HG03064 (cell line): ENCODE results near the gene IPPK.

Experiments used
- ATAC-seq: cut with Tn5 transposase; IDR thresholded peaks from one replicate; pipeline ENCODE4 v1.9.1; 2021; ENCODE audit warnings: low read depth; ENCODE audit not compliant: unreplicated experiment

The IPPK gene

GRCh38 chr9:92704528-92704927 lies 34.6 kb upstream of the IPPK start:
- ATAC-seq: no peak

DNA sequence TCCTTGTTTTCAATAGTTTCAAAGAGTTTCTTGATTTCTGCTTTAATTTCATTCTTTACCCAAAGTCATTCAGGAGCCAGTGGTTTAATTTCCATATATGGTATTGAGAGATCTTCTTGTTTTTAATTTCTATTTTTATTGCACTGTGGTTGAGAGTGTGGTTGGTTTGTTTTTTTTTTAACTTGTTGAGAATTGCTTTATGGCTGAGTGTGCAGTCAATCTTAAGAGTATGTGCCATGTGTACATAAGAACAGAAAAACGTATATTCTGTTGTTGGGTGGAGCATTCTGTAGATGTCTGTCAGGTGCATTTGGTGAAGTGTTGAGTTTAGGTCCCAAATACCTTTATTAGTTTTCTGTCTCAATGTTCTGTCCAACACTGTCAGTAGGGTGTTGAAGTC lies 26.7 kb upstream of the IPPK start:
- ATAC-seq: no peak

DNA sequence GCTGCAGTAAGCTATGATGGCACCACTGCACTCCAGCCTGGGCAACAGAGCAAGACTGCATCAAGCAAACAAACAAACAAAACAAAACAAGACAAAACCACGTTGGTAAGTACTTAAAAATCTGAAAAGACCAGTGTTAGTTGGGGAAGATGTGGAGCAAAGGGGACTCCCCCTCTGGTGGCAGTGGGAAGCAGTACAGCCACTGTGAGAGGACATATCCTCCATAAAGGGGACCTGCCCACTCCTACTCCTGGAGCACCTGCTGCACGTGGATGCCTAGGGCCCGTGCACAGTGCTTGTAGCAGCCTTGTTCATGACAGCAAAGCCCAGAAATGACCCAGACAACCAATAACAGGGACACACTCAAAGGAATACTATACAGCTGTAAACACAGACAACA lies 17.0 kb upstream of the IPPK start:
- ATAC-seq: no peak

GRCh38 chr9:92685022-92685421 lies 15.1 kb upstream of the IPPK start:
- no peak for ATAC-seq

DNA sequence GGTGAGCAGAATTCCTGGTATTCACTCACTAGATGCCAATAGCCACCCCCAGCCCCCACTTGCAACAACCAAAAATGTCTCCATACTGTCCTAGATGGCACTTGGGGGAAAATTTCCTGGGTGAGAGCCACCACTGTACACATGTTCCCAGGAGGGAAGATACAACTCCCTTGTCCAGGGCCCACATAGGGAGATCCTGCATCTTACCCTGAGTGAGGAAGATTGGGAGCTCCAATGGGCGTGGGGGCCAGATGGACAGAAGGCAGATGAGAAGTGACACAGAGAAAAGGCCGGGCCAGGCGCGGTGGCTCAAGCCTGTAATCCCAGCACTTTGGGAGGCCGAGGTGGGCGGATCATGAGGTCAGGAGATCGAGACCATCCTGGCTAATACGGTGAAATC lies 12.3 kb upstream of the IPPK start:
- no peak for ATAC-seq

- ATAC-seq: no peak
These were observed 10.5 kb upstream of the IPPK start for GRCh38 chr9:92680166-92681119.

DNA sequence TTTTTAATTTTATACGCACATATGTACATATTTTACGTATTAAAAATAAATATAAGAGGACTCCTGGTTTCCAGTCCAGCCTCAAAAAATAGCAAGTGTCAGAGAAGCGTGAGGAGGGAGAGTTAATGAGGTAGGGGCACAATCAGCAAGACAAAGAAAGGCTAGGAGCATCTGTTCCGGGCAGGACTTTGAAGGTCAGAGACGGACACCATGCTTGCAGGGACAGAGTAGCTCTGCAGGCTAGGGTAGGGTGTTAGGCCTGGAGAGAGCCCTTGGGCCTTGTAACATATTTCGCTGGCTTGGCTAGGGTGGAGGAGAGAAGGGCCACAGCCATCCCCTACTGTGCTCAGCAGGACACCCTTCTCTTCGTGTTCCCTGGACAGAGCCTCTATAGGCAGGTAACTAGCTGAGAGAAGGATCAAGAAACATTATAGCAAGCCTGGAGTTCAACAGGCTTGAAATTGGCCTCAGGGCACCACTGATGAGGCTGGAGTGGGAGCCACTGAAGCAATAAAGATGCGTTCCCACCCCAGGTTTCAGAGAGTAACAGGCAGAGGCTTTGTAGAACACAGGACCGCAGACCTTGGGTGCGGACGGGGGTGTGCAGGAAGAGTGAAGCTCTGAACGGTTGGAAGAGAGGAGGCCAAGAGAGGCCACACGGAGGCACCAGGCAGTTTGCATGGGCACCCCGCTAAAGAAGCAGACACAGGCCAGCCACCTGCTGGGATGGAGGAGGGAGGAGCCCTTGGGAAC lies 9.7 kb upstream of the IPPK start:
- ATAC-seq: no peak

DNA sequence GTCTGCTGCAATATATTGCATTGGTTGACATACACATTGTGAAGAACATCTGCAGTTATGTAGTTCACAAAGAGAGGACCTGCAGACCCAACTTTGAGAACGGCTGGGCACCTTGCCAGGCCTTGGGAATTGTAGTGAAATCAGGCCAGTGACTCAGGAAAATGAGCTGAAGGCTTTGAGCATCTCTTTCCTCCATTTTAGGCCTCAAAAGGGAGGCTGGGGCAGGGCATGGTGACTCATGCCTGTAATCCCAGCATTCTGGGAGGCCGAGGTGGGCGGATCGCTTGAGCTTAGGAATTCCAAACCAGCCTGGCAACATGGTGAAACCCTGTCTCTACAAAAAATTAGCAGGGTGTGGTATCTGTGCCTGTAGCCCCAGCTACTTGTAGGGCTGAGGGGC lies 1.4 kb upstream of the IPPK start:
- no peak for ATAC-seq

DNA sequence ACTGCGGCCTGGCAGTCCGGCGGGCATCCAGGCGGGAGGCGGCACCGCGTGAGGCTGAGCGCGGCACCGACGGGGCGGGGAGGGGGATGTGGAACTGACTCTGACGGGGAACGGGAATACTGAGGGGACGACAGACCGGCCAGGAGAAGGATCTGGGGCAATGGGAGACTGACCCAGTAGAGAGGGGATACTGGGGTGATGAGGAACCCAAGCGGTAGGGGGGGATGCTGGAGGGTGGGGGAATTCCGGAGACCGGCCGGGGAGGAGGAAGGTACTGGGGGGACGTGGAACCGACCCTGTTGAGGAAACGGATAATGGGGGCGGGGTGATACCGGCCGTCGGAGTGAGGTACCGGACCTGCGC lies 423 bp downstream of the IPPK start:
- ATAC-seq: no peak

GRCh38 chr9:92668746-92669526 lies 995 bp downstream of the IPPK start:
- no peak for ATAC-seq

DNA sequence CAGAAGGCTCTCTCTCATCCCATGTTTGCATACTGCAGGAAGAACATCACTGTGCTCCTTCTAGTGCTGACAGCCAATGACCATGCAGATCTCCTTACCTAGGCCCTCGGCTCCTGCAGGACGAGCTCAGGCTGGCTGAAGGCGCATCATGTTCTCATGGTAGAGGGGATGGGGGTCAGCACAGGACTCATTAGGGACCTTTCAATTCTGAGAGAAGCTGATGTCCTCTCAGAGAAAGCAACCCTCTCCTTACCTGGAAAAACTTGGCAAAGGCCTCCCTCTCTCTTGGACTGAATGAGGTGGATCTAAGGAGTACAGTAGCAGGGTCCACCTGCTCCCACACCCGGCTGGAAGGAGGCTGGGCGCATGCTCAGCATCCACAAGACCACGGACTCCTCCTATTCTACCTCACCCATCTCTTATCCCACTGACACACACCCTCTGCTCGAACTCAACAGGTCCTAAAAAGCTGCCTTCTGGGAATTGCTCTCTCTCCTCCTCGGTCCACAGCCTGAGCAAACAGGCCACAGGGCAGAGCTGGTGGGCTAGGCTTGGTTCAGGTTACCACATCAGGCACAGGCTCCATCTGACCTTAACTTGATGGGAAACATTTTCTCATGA lies 2.9 kb downstream of the IPPK start:
- ATAC-seq: no peak

DNA sequence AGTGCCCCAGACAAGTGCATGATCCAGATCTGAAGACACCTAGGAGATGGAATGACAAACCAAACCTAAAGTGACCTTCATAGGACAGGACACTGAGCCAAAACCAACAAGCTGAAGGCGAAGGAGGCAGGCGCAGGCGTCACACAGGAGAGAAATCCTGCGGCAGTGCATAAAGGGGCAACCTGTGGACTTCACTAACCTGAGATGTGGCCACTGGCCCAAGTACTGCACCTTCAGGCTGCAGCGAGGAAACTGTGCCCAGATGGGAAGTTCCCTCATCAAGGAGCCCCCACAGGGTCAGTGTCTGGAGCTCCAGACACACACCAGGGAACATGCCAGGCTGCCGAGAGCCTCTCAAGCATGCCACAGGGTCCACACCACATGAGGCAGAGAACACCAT lies 3.7 kb downstream of the IPPK start:
- no peak for ATAC-seq

GRCh38 chr9:92665836-92666235 lies 4.1 kb downstream of the IPPK start:
- no peak for ATAC-seq

GRCh38 chr9:92664394-92665152 lies 5.4 kb downstream of the IPPK start:
- ATAC-seq: no peak

DNA sequence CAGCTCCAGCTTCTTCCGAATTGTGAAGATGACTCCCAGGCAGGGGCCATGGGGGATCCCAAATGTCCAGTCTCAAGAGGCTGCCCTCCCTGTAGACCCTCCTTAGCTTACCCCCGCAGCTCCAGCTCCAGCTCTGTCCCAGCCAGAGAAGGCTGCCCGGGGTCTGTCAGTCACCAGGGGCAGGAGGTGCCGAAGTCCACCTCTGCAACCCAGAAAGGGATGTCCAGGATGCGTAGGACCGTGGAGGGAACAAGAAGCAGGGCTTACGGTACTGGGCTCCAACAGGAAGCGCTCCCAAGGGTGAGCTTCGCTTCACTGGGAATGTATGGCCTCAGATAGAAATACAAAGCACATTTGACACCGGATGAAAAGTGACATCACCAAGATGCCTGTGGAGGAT lies 6.0 kb downstream of the IPPK start:
- no peak for ATAC-seq

GRCh38 chr9:92663126-92663525 lies 6.8 kb downstream of the IPPK start:
- ATAC-seq: no peak

DNA sequence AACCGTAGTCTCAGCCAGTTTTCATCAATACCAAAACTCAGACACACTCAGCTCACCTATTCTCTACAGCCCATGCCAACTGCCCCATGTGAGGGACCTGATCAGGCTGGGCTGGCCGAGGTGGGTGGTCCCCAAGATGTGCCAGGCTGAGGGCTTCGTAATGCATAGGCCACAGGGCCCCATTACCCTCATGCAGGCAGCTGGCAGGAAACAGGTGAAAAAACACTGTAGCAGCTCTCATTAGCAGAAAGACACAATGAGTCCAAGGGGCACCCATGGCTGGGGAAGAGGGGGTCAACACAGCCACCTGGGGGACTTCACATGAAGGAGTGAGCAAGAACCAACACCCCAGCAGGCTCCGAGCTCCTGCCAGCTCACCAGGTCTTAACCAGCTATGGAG lies 8.2 kb downstream of the IPPK start:
- ATAC-seq: no peak

DNA sequence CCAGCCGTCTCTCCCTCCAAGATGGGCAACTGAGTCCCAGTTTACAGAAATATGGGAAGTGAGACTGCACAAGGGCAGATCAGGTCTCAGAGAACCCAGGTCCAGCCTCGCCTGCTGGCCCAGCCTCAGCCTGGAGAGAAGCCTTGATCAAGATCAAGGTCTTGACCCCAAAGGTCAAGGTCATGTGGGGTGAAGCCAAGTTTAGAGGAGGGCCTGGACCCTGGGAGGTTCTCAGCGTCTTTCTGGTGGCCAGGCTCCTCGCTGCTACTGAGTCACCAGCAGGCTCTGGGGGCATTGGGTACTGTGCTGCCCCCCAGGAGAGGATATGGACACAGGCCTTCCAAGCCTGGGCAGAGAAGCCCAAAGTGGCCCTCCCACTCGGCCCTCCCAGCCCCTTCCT lies 8.8 kb downstream of the IPPK start:
- no peak for ATAC-seq

DNA sequence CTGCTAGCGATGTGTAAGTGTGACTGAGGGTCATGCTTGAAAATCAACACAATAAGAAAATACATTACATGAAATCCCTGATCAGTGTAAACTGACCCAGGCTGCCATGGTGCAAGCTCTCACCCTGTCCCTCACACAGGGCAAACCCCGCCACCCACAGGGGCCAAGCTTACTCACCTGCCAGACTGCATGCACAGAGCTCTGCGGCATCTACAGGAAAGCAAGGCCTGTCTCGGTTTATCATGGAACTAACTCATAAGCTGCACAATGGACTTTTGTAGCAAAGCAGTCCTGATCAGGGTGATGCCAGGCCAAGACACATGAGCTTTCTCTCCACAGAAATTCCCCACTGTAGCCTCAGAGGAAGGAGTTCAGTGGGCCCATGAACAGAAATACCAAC lies 9.7 kb downstream of the IPPK start:
- ATAC-seq: no peak

DNA sequence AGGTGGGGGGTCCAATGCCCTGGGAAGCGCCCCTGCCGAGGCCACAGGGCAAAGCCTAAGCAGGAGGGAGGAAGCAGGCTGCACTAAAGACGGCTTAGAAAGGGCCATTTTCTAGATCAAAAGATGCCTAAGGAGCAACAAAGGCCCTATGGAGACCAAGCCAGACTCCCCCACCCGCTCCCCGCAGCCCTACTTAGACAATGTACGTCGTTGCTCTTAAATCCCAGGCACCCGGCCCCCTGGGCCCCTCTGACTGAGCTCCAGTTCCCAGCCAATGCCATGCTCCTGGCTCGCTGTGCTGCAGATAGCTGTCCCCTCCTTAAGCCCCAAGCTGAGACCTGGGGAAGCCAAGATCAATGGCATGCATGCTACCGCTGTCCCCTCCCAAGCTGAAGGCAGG lies 10.3 kb downstream of the IPPK start:
- no peak for ATAC-seq
